HepG2 (cell line): ENCODE data around the gene RESP18. TPM values are rescaled to one million over a fixed set of nuclear protein-coding genes. Genes with fewer than 3 reads are reported as not detected.

Experiments
- ATRX ChIP-seq: sonication (generic); formaldehyde crosslinking; IDR thresholded peaks from 2 replicates; pipeline ENCODE4 v1.4.0; 2020; ENCODE audit warnings: missing genetic modification reagents, borderline replicate concordance
- E2F1 ChIP-seq: sonication (generic); formaldehyde crosslinking; IDR thresholded peaks from 2 replicates; pipeline ENCODE4 v1.5.0; 2020; ENCODE audit warnings: missing genetic modification reagents
- FOXM1 ChIP-seq: sonication (generic); formaldehyde crosslinking; IDR thresholded peaks from 2 replicates; pipeline ENCODE4 v1.5.0; 2020; ENCODE audit warnings: missing genetic modification reagents
- GPBP1L1 ChIP-seq: sonication (generic); formaldehyde crosslinking; IDR thresholded peaks from 2 replicates; pipeline ENCODE4 v1.5.0; 2020; ENCODE audit warnings: mild to moderate bottlenecking, missing genetic modification reagents
- MAFF ChIP-seq: IDR thresholded peaks from 2 replicates; pipeline ENCODE4 v1.6.1; 2011; ENCODE audit warnings: low read depth, low read length, improper control_type of control experiment
- MYNN ChIP-seq: sonication (generic); formaldehyde crosslinking; IDR thresholded peaks from 2 replicates; pipeline ENCODE4 v1.4.0; 2020; ENCODE audit warnings: mild to moderate bottlenecking, low read depth, missing genetic modification reagents
- NPAS2 ChIP-seq: sonication (generic); formaldehyde crosslinking; IDR thresholded peaks from 2 replicates; pipeline ENCODE4 v1.8.0; 2022; ENCODE audit warnings: mild to moderate bottlenecking, missing genetic modification reagents, borderline replicate concordance
- POLR2AphosphoS2 ChIP-seq: IDR thresholded peaks from 2 replicates; pipeline ENCODE4 v1.6.1; 2011; ENCODE audit warnings: low read depth, low read length, improper control_type of control experiment
- PPARG ChIP-seq: conservative IDR thresholded peaks from 2 replicates; pipeline ENCODE4 v1.6.1; 2016; ENCODE audit warnings: missing biosample characterization, missing genetic modification reagents
- RFXANK ChIP-seq: IDR thresholded peaks from 2 replicates; pipeline ENCODE4 v1.6.1; 2016
- SMAD9 ChIP-seq: sonication (generic); formaldehyde crosslinking; IDR thresholded peaks from 2 replicates; pipeline ENCODE4 v1.5.1; 2020; ENCODE audit warnings: mild to moderate bottlenecking, missing genetic modification reagents
- SMYD3 ChIP-seq: sonication (generic); formaldehyde crosslinking; IDR thresholded peaks from 2 replicates; pipeline ENCODE4 v1.8.1; 2023; ENCODE audit warnings: mild to moderate bottlenecking, missing genetic modification reagents
- SYNCRIP ChIP-seq: fragments of 200-400 bp; formaldehyde crosslinking; IDR thresholded peaks from 2 replicates; pipeline ENCODE4 v1.6.1; 2018; ENCODE audit warnings: mild to moderate bottlenecking, low read depth, low read length; ENCODE audit not compliant: insufficient read depth
- TEAD2 ChIP-seq: sonication (generic); formaldehyde crosslinking; IDR thresholded peaks from 2 replicates; pipeline ENCODE4 v1.9.0; 2021; ENCODE audit warnings: missing genetic modification reagents
- ZBTB49 ChIP-seq: sonication (generic); formaldehyde crosslinking; IDR thresholded peaks from 2 replicates; pipeline ENCODE4 v1.4.0; 2020; ENCODE audit warnings: missing genetic modification reagents, borderline replicate concordance
- ZFP82 ChIP-seq: sonication (generic); formaldehyde crosslinking; IDR thresholded peaks from 2 replicates; pipeline ENCODE4 v1.5.1; 2020; ENCODE audit warnings: mild to moderate bottlenecking, missing genetic modification reagents, borderline replicate concordance
- ZFY ChIP-seq: sonication (generic); formaldehyde crosslinking; IDR thresholded peaks from 2 replicates; pipeline ENCODE4 v1.4.0; 2020; ENCODE audit warnings: missing genetic modification reagents
- ZNF280D ChIP-seq: sonication (generic); formaldehyde crosslinking; IDR thresholded peaks from 2 replicates; pipeline ENCODE4 v1.5.1; 2020; ENCODE audit warnings: mild to moderate bottlenecking, missing genetic modification reagents
- ZNF30 ChIP-seq: sonication (generic); formaldehyde crosslinking; IDR thresholded peaks from 2 replicates; pipeline ENCODE4 v1.5.0; 2020; ENCODE audit warnings: mild to moderate bottlenecking, missing genetic modification reagents
- ZNF724P ChIP-seq: sonication (generic); formaldehyde crosslinking; IDR thresholded peaks from 2 replicates; pipeline ENCODE4 v1.8.0; 2022; ENCODE audit warnings: missing genetic modification reagents, borderline replicate concordance
- ZNF768 ChIP-seq: sonication (generic); formaldehyde crosslinking; IDR thresholded peaks from 2 replicates; pipeline ENCODE4 v1.4.0; 2020; ENCODE audit warnings: missing genetic modification reagents
- ZSCAN31 ChIP-seq: sonication (generic); formaldehyde crosslinking; IDR thresholded peaks from 2 replicates; pipeline ENCODE4 v1.5.0; 2020; ENCODE audit warnings: low read depth, mild to moderate bottlenecking, missing genetic modification reagents
- polyA plus RNA-seq, 8 experiments: library from polyadenylated mRNA; depleted of rRNA in 3 of 8; stranded (reverse) in 7 of 8; unstranded in 1 of 8; fragments of >200 nt; fragmentation: Illumina TruSeq in 4 of 8; extraction: Trizol in 4 of 8; gene quantifications; 2 replicates each; pipeline versions ENCODE4 v1.2.1 to v1.2.3, GENCODE V29; 2011 to 2016; ENCODE audit warnings: low read depth in 4 of 8, missing spikeins in 1 of 8, mixed read lengths in 1 of 8; ENCODE audit not compliant: insufficient read depth in 1 of 8
- total RNA-seq, 5 experiments: library from RNA; depleted of rRNA; stranded (reverse); fragments of >200 nt; fragmentation: Illumina TruSeq; extraction: Trizol; gene quantifications; 2 replicates each; pipeline ENCODE4 v1.2.3, GENCODE V29; 2016; ENCODE audit warnings: low read depth in 1 of 5

RESP18 gene
- total and polyA plus RNA-seq, 2 of the 13 experiments (the other 11 are each of a cell fraction or from before 2014, with no cell fraction given), result not detected

GRCh38 chr2:219331560-219332213 lies 857 bp downstream of the RESP18 start (continued):
- TF ChIP-seq E2F1, result 0 out of 2 replicates have a peak, but pooled peaks have one; percentile 39
- peak; percentile 79; the same call in 1 of the 2 replicates for TF ChIP-seq ZSCAN31
- TF ChIP-seq RFXANK (CRISPR knock-in tag), result no peak
- TF ChIP-seq PPARG (CRISPR knock-in tag), result peak; percentile 54; the same call in 1 of the 2 replicates
- peak; percentile 85; the same call in 1 of the 2 replicates for TF ChIP-seq TEAD2 (CRISPR knock-in tag)
- peak; percentile 83 for TF ChIP-seq ZNF768 (CRISPR knock-in tag)
- no peak for TF ChIP-seq NPAS2 (CRISPR knock-in tag)
- no peak for TF ChIP-seq SYNCRIP
- no peak for TF ChIP-seq POLR2AphosphoS2
- TF ChIP-seq ATRX (CRISPR knock-in tag), result no peak
- no peak for TF ChIP-seq GPBP1L1 (CRISPR knock-in tag)
- no peak for TF ChIP-seq ZFP82 (CRISPR knock-in tag)
- peak; percentile 98 for TF ChIP-seq ZBTB49 (CRISPR knock-in tag)
- TF ChIP-seq ZFY (CRISPR knock-in tag), result peak; percentile 40; the same call in 1 of the 2 replicates
- TF ChIP-seq SMYD3, result no peak
- 0 out of 2 replicates have a peak, but pooled peaks have one; percentile 49 for TF ChIP-seq SMAD9 (CRISPR knock-in tag)
- no peak for TF ChIP-seq MYNN
- TF ChIP-seq ZNF280D (CRISPR knock-in tag), result peak; percentile 48; the same call in 1 of the 2 replicates
- TF ChIP-seq ZNF724P (CRISPR knock-in tag), result peak; percentile 86; the same call in 1 of the 2 replicates
- TF ChIP-seq ZNF30 (CRISPR knock-in tag), result 0 out of 2 replicates have a peak, but pooled peaks have one; percentile 75
- TF ChIP-seq FOXM1 (CRISPR knock-in tag), result peak; percentile 88; the same call in 1 of the 2 replicates
- no peak for TF ChIP-seq MAFF
